K562 (cell line): ENCODE data around the gene TRPM2. TPM values are rescaled to one million over a fixed set of nuclear protein-coding genes. Genes with fewer than 3 reads are reported as not detected.

Experiments
- ATAC-seq: fragments of 200-7000 bp; cut with Tn5 transposase; 3 replicates; pipeline ENCODE4 v1.9.1; 2020; ENCODE audit warnings: moderate library complexity
- BruUV-seq: library from RNA; stranded (reverse); fragments of 400-500 nt; replicated peaks from 2 replicates; lab custom pipeline; 2021; lab: Mats Ljungman, UMichigan
- CTCF ChIA-PET: fragments of 300-600 bp; formaldehyde crosslinking; extraction: SDS; loops from one replicate; lab custom pipeline; 2021; ENCODE audit warnings: low intra/inter-chr PET ratio; lab: Yijun Ruan, JAX
- POLR2A ChIA-PET: fragments of 300-600, 350-650 bp; sonication (Branson Sonifier 250); formaldehyde crosslinking; extraction: SDS; loops from one replicate; lab custom pipeline; 2021; ENCODE audit warnings: antibody characterized with exemption, inconsistent platforms; lab: Yijun Ruan, JAX
- DNase-seq, 4 experiments: peaks; one replicate each; pipeline versions ENCODE4 v3.0.0 to v3.0.0-alpha.2; 2011 to 2018; ENCODE audit warnings: low spot score in 3 of 4, mixed read lengths in 3 of 4; ENCODE audit errors: extremely low read depth in 1 of 4
- FAIRE-seq: peaks from 2 replicates; lab custom pipeline; 2011; peaks lifted over from hg19 to GRCh38; lab: Jason Lieb, UNC
- H2AFZ ChIP-seq: 2 replicates; pipeline ENCODE4 v1.6.0; 2011; ENCODE audit warnings: low read depth, low read length, control low read depth, inconsistent platforms
- H3K27ac ChIP-seq: fragments of 200-600 bp; 3 replicates; pipeline ENCODE4 v1.8.0; 2011; ENCODE audit warnings: low read depth, mild to moderate bottlenecking, control low read depth, inconsistent platforms, low read length, moderate library complexity, mixed read lengths; ENCODE audit errors: extremely low read depth
- H3K27me3 ChIP-seq, 2 experiments: fragments of 300-600 bp in 1 of 2; 2 replicates in 1 of 2; 3 replicates in 1 of 2; pipeline versions ENCODE4 v1.6.0 to v1.8.0; 2011; ENCODE audit warnings: inconsistent platforms in 2 of 2, low read length in 2 of 2, mild to moderate bottlenecking in 1 of 2, mixed read lengths in 1 of 2, moderate library complexity in 1 of 2; ENCODE audit not compliant: control insufficient read depth in 2 of 2, insufficient read depth in 2 of 2
- H3K36me3 ChIP-seq: fragments of 300-600 bp; 3 replicates; pipeline ENCODE4 v1.8.0; 2011; ENCODE audit warnings: mild to moderate bottlenecking, low read length, inconsistent platforms; ENCODE audit not compliant: control insufficient read depth, insufficient read depth
- H3K4me1 ChIP-seq, 2 experiments: fragments of 200-600 bp in 1 of 2; replicated peaks in 1 of 2; 2 replicates in 1 of 2; 3 replicates in 1 of 2; pipeline versions ENCODE4 v1.5.1 to v1.8.0; 2011; ENCODE audit warnings: inconsistent platforms in 2 of 2, low read length in 2 of 2, mild to moderate bottlenecking in 1 of 2, mixed read lengths in 1 of 2, moderate library complexity in 1 of 2; ENCODE audit not compliant: control insufficient read depth in 2 of 2, insufficient read depth in 2 of 2
- H3K4me2 ChIP-seq: 2 replicates; pipeline ENCODE4 v1.6.1; 2011; ENCODE audit warnings: low read length, control low read depth, inconsistent platforms, mixed read lengths; ENCODE audit not compliant: insufficient read depth
- H3K4me3 ChIP-seq: fragments of 200-600 bp; sonication (generic), shearing (Covaris generic); 2 replicates; pipeline ENCODE4 v1.5.1; 2016; ENCODE audit warnings: control low read depth, inconsistent platforms
- H3K79me2 ChIP-seq: fragments of 200-600 bp; 3 replicates; pipeline ENCODE4 v1.8.0; 2011; ENCODE audit warnings: low read length, inconsistent platforms; ENCODE audit not compliant: control insufficient read depth, insufficient read depth
- H3K9ac ChIP-seq, 2 experiments: 2 replicates each; pipeline versions ENCODE4 v1.6.0 to v1.6.1; 2011; ENCODE audit warnings: low read depth in 2 of 2, low read length in 2 of 2, control low read depth in 1 of 2, inconsistent platforms in 1 of 2, mild to moderate bottlenecking in 1 of 2, mixed read lengths in 1 of 2; ENCODE audit not compliant: insufficient read depth in 1 of 2
- H3K9me1 ChIP-seq: one replicate; pipeline ENCODE4 v1.6.0; 2011; ENCODE audit warnings: inconsistent platforms, mild to moderate bottlenecking, low read length, moderate library complexity; ENCODE audit not compliant: control insufficient read depth, insufficient read depth
- H3K9me3 ChIP-seq: replicated peaks from 2 replicates; pipeline ENCODE4 v1.5.1; 2011; ENCODE audit warnings: low read depth, low read length, inconsistent platforms; ENCODE audit not compliant: control insufficient read depth, insufficient read depth
- H4K20me1 ChIP-seq: replicated peaks from 2 replicates; pipeline ENCODE4 v1.6.1; 2011; ENCODE audit warnings: low read length, inconsistent platforms, mixed read lengths; ENCODE audit not compliant: control insufficient read depth, insufficient read depth
- CBFA2T3 ChIP-seq: fragments of 450-650 bp; IDR thresholded peaks from 2 replicates; pipeline ENCODE4 v1.6.1; 2017
- E2F4 ChIP-seq: sonication (generic); formaldehyde crosslinking; IDR thresholded peaks from 2 replicates; pipeline ENCODE4 v1.8.0; 2022; ENCODE audit warnings: mild to moderate bottlenecking, low read depth, missing genetic modification reagents
- ETS1 ChIP-seq: conservative IDR thresholded peaks from 2 replicates; pipeline ENCODE4 v1.6.1; 2011; ENCODE audit warnings: low read depth, mild to moderate bottlenecking, low read length; ENCODE audit not compliant: control insufficient read depth
- FOS ChIP-seq: IDR thresholded peaks from 3 replicates; pipeline ENCODE4 v1.6.1; 2011; ENCODE audit not compliant: insufficient read length; ENCODE audit errors: extremely low read depth
- POLR2G ChIP-seq: fragments of 200-400 bp; formaldehyde crosslinking; IDR thresholded peaks from 2 replicates; pipeline ENCODE4 v1.6.1; 2017; ENCODE audit warnings: low read depth, mild to moderate bottlenecking, antibody characterized with exemption, low read length, moderate library complexity
- PRMT5 ChIP-seq: sonication (generic); formaldehyde crosslinking; IDR thresholded peaks from 2 replicates; pipeline ENCODE4 v1.5.0; 2020; ENCODE audit warnings: missing genetic modification reagents
- PTRF ChIP-seq: fragments of 450-650 bp; IDR thresholded peaks from 2 replicates; pipeline ENCODE4 v1.6.1; 2016; ENCODE audit warnings: mild to moderate bottlenecking, missing genetic modification characterization, missing compliant biosample characterization
- RBM15 ChIP-seq: fragments of 200-400 bp; formaldehyde crosslinking; IDR thresholded peaks from 2 replicates; pipeline ENCODE4 v1.6.1; 2018; ENCODE audit warnings: mild to moderate bottlenecking, low read length, moderate library complexity; ENCODE audit not compliant: insufficient read depth
- RHOXF2B ChIP-seq: fragments of 250-450 bp; sonication (Bioruptor Pico); conservative IDR thresholded peaks from 2 replicates; pipeline ENCODE4 v1.5.1; 2021
- SIN3B ChIP-seq: fragments of 450-650 bp; IDR thresholded peaks from 2 replicates; pipeline ENCODE4 v1.6.1; 2017; ENCODE audit warnings: low read depth, mild to moderate bottlenecking, moderate library complexity
- SIX5 ChIP-seq, 2 experiments: IDR thresholded peaks; 2 replicates each; pipeline ENCODE4 v1.6.1; 2011; ENCODE audit warnings: low read length in 2 of 2, borderline replicate concordance in 1 of 2, low read depth in 1 of 2, mild to moderate bottlenecking in 1 of 2, moderate library complexity in 1 of 2; ENCODE audit not compliant: insufficient read depth in 1 of 2
- ZBTB1 ChIP-seq: sonication (generic); formaldehyde crosslinking; IDR thresholded peaks from 2 replicates; pipeline ENCODE4 v1.8.1; 2023; ENCODE audit warnings: missing genetic modification reagents, low read depth, mild to moderate bottlenecking, borderline replicate concordance
- ZNF143 ChIP-seq: sonication (generic); formaldehyde crosslinking; IDR thresholded peaks from 2 replicates; pipeline ENCODE4 v1.9.0; 2022; ENCODE audit warnings: mild to moderate bottlenecking, missing genetic modification reagents
- ZNF384 ChIP-seq: IDR thresholded peaks from 2 replicates; pipeline ENCODE4 v1.6.1; 2012; ENCODE audit warnings: low read depth, low read length, improper control_type of control experiment
- ZSCAN29 ChIP-seq: fragments of 450-650 bp; IDR thresholded peaks from 2 replicates; pipeline ENCODE4 v1.6.1; 2017
- WGBS: fragments of 100-300 bp; shearing (Covaris generic); methylation state at CpG from one replicate; pipeline ENCODE4 v1.1.6; 2016; ENCODE audit warnings: low coverage, mixed read lengths; ENCODE audit not compliant: insufficient coverage; ENCODE audit errors: missing lambda C conversion rate; 5-methylcytosine and 5-hydroxymethylcytosine counted together
- in situ Hi-C: fragments of 300-500 bp; cut with MboI; formaldehyde crosslinking; loops from 4 replicates; pipeline ENCODE4 v1.15.0; 2018; ENCODE audit warnings: inconsistent platforms, mixed read lengths
- intact Hi-C: fragments of 100-400 bp; cut with micrococcal nuclease; formaldehyde crosslinking; loops from 2 replicates; pipeline ENCODE4 v1.14.2; 2022
- polyA plus RNA-seq, 8 experiments: library from polyadenylated mRNA; depleted of rRNA in 4 of 8; stranded (reverse) in 5 of 8; unstranded in 3 of 8; fragments of >200 nt; fragmentation: Nextera tagmentation in 2 of 8; fragmentation: Illumina TruSeq in 1 of 8; extraction: Ambion mirVana in 2 of 8; extraction: Trizol in 1 of 8; gene quantifications; 2 replicates each; pipeline versions ENCODE4 v1.2.1 to v1.2.3, GENCODE V29; 2011 to 2014; ENCODE audit warnings: inconsistent platforms in 1 of 8, missing spikeins in 1 of 8
- total RNA-seq, 7 experiments: library from RNA; depleted of rRNA in 6 of 7; stranded (reverse); fragments of >200 nt in 6 of 7; fragmentation: Illumina TruSeq in 2 of 7; extraction: Trizol in 2 of 7; gene quantifications; 2 replicates each; pipeline versions ENCODE4 v1.2.1 to v1.2.3, GENCODE V29; 2011 to 2021; ENCODE audit warnings: low replicate concordance in 1 of 7

Gene TRPM2
- total and polyA plus RNA-seq, 9 of the 15 experiments (the other 6 are each of a cell fraction or from before 2014, with no cell fraction given), result 0.33 to 2.1 (median 0.98) TPM; not detected in 2

- POLR2A ChIA-PET, result interaction anchor here (0.8 to 1.7 kb wide), 2 partner anchors 12 to 22 kb away, joined by 3 to 8 read pairs; no protein-coding TSS in a partner anchor
- no peak for ATAC-seq
- 88% methylated on average over 13 of the region's 16 CpGs for WGBS
Observed at GRCh38 chr21:44315691-44316203, 37.7 kb upstream of the TRPM2 start.

GRCh38 chr21:44316277-44316900 lies 37.0 kb upstream of the TRPM2 start:
- H4K20me1 ChIP-seq, result no peaks in the 10 kb centered on the region
- ChIA-PET CTCF (no interaction called here), POLR2A (interaction anchor here (0.8 to 1.7 kb wide), 2 partner anchors 13 to 22 kb away, joined by 3 to 8 read pairs; no protein-coding TSS in a partner anchor)
- WGBS, result 94% methylated on average over 26 of the region's 27 CpGs
- H3K9me1 ChIP-seq, result no peaks in the 10 kb centered on the region
- peak overlapping the region in 1 of 2 experiments; percentile 68; a peak in 1 of 4 replicates for H3K9ac ChIP-seq
- ATAC-seq (no peak), FAIRE-seq (no peak), DNase-seq (no peak)
- peaks cover 0 to 29% of the 10 kb centered on the region in 2 experiments; a peak in 1 of 5 replicates for H3K4me1 ChIP-seq
- H3K27me3 ChIP-seq, result no peaks in the 10 kb centered on the region
- no peak overlapping the region for H3K27ac ChIP-seq
- no peak overlapping the region for H3K4me2 ChIP-seq
- in situ Hi-C loops, result no loop called here
- peaks cover 76% of the 10 kb centered on the region; the same call in 2 of the 3 replicates for H3K36me3 ChIP-seq
- intact Hi-C loops, result no loop called here
- no peak overlapping the region for H3K4me3 ChIP-seq
- H2AFZ ChIP-seq, result no peak overlapping the region
- H3K79me2 ChIP-seq, result no peaks in the 10 kb centered on the region
- no TSS peak for BruUV-seq
- no peaks in the 10 kb centered on the region for H3K9me3 ChIP-seq
- no peak for TF ChIP-seq ZSCAN29
- no peak for TF ChIP-seq RHOXF2B (CRISPR knock-in tag)
- no peak for TF ChIP-seq SIX5 (IDR thresholded peaks at IDR 0.05; ENCODE audit: borderline replicate concordance in 1 of 2, insufficient read depth in 1 of 2, low read depth in 1 of 2, low read length in 2 of 2)
- no peak for TF ChIP-seq E2F4 (CRISPR knock-in tag)
- no peak for TF ChIP-seq ZNF143
- no peak for TF ChIP-seq ZNF384
- peak; percentile 52 for TF ChIP-seq POLR2G
- TF ChIP-seq CBFA2T3, result no peak
- no peak for TF ChIP-seq ETS1

More at GRCh38 chr21:44315691-44316203, 37.7 kb upstream of the TRPM2 start:
- TF ChIP-seq PRMT5 (CRISPR knock-in tag) (no peak), PTRF (tag) (no peak), RBM15 (no peak), SIN3B (no peak), FOS (no peak), ZBTB1 (CRISPR knock-in tag) (no peak)
- no peak overlapping the region for H2AFZ ChIP-seq
- no peaks in the 10 kb centered on the region for H3K9me3 ChIP-seq
- no TSS peak for BruUV-seq
- no peak overlapping the region for H3K4me3 ChIP-seq
- H3K4me2 ChIP-seq, result no peak overlapping the region
- in situ Hi-C loops, result no loop called here
- H3K4me1 ChIP-seq, result peaks cover 0 to 29% of the 10 kb centered on the region in 2 experiments; a peak in 1 of 5 replicates
- H3K27ac ChIP-seq, result no peak overlapping the region
- H3K27me3 ChIP-seq, result no peaks in the 10 kb centered on the region
- no peaks in the 10 kb centered on the region for H3K79me2 ChIP-seq
- FAIRE-seq (no peak), DNase-seq (no peak)
- peaks cover 80% of the 10 kb centered on the region; the same call in 2 of the 3 replicates for H3K36me3 ChIP-seq
- H3K9ac ChIP-seq, result no peak overlapping the region; a peak in 1 of 4 replicates
- intact Hi-C loops, result no loop called here
- H4K20me1 ChIP-seq, result no peaks in the 10 kb centered on the region
- CTCF ChIA-PET, result no interaction called here
- no peaks in the 10 kb centered on the region for H3K9me1 ChIP-seq
